PC-3 (cell line): Measurements from ENCODE around the gene SDC4.

Source experiments
- EZH2 ChIP-seq: fragments of 300-600 bp; sonication (generic); IDR thresholded peaks from one replicate; pipeline ENCODE4 v1.6.1; 2017; ENCODE audit warnings: antibody characterized with exemption, mild to moderate bottlenecking, low read length; ENCODE audit not compliant: unreplicated experiment
- TF ChIP-seq, protein P1 (sequence below): fragments of 300-600 bp; sonication (generic); conservative IDR thresholded peaks from 2 replicates; pipeline ENCODE4 v1.5.1; 2017; ENCODE audit warnings: antibody characterized with exemption, low read depth, mild to moderate bottlenecking, low read length

DNA sequence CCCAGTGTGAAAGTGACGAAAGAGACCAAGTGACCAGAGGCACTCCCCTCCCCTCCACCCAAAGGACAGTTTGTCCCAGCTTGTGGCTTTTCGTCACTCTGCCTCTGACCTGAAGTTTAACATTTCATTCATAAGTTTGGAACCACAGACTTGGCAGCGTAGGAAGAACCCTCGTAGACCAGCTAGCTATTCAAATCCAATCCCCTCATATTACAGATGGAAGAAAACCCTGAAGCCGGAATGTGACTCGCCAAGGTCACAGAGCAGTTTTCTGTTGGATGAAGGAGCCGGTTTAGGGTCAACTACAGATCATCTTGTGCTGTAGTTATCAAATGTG lies 10.8 kb upstream of the SDC4 start:
- TF ChIP-seq EZH2: no peak
- TF ChIP-seq, protein P1, sequence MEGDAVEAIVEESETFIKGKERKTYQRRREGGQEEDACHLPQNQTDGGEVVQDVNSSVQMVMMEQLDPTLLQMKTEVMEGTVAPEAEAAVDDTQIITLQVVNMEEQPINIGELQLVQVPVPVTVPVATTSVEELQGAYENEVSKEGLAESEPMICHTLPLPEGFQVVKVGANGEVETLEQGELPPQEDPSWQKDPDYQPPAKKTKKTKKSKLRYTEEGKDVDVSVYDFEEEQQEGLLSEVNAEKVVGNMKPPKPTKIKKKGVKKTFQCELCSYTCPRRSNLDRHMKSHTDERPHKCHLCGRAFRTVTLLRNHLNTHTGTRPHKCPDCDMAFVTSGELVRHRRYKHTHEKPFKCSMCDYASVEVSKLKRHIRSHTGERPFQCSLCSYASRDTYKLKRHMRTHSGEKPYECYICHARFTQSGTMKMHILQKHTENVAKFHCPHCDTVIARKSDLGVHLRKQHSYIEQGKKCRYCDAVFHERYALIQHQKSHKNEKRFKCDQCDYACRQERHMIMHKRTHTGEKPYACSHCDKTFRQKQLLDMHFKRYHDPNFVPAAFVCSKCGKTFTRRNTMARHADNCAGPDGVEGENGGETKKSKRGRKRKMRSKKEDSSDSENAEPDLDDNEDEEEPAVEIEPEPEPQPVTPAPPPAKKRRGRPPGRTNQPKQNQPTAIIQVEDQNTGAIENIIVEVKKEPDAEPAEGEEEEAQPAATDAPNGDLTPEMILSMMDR: no peak
